Adipocyte (in vitro differentiated cells): ENCODE data around the gene NT5C3B.
"Not testable (repeated sequence)": the region's sequence is repeated elsewhere in the genome, so short reads cannot be mapped to it uniquely, and the experiment has no call there.

Source experiments
- DNase-seq: peaks from one replicate; pipeline ENCODE4 v3.0.0-alpha.2; 2015; ENCODE audit warnings: low read depth
- H3K27me3 ChIP-seq: replicated peaks from 2 replicates; pipeline ENCODE4 v1.7.0; 2013; ENCODE audit warnings: mild to moderate bottlenecking, low read length, moderate library complexity; ENCODE audit not compliant: control insufficient read depth, insufficient read depth
- H3K36me3 ChIP-seq: 2 replicates; pipeline ENCODE4 v1.7.0; 2013; ENCODE audit warnings: low read length, mild to moderate bottlenecking, moderate library complexity; ENCODE audit not compliant: control insufficient read depth, insufficient read depth, severe bottlenecking
- H3K4me1 ChIP-seq: 2 replicates; pipeline ENCODE4 v1.7.0; 2013; ENCODE audit warnings: mild to moderate bottlenecking, low read length, moderate library complexity; ENCODE audit not compliant: control insufficient read depth, insufficient read depth
- H3K4me3 ChIP-seq: 2 replicates; pipeline ENCODE4 v1.7.0; 2013; ENCODE audit warnings: mild to moderate bottlenecking, low read length, moderate library complexity
- H3K9ac ChIP-seq: 2 replicates; pipeline ENCODE4 v1.7.0; 2013; ENCODE audit warnings: mild to moderate bottlenecking, low read length, moderate library complexity
- H3K9me3 ChIP-seq: 2 replicates; pipeline ENCODE4 v1.7.0; 2013; ENCODE audit warnings: mild to moderate bottlenecking, low read length, moderate library complexity; ENCODE audit not compliant: control insufficient read depth

The NT5C3B gene

DNA sequence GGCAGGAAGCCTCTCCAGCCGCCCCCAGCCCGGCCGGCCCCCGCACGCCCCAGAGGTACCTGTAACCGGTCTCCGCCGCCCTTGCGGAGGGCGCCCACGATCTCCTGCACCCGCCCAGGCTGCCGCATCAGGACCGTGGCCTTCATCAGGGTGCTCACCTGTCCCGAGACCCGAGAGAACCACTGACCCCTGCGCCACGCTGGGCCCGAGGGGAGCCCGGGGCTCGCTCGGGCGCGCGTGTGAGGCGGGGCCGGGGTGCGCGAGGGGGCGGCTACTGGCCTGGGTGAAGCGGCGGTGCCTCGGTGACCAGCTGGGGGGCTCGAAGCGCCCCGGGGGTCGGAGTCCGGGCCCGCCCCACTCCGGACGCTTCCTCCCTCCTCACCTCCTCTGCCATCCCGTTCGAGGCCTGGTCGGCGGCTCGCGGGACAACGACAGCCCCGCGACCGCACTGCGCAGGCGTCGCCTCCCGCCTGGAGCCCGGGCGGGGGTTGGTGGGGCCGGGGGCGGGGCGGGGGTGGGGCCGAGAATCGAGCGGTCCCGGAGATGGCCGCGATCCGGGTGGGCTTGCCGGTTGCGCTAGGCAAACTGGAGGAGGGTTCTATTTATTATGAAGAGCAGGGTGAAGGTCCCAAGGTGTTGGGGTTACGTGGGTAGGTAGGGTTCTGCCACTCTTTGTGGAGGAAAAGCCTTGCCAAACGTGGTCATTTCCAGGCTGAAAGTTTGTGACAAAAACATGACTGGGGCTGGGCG is at the start of gene NT5C3B:
Gene NT5C3B, minus strand, starts transcription at position 433 of the 750 bp plus-strand sequence. Its CDS starts 39 bp downstream, at position 394.
- H3K9me3 ChIP-seq, result no peaks in the 10 kb centered on the region
- peaks cover 16% of the 10 kb centered on the region for H3K36me3 ChIP-seq
- H3K9ac ChIP-seq, result peak within 1 kb of the TSS; percentile 90
- no peaks in the 10 kb centered on the region for H3K27me3 ChIP-seq
- H3K4me3 ChIP-seq, result peak within 1 kb of the TSS; percentile 88
- peak; percentile 76 for DNase-seq
- H3K4me1 ChIP-seq, result peaks cover 11% of the 10 kb centered on the region

DNA sequence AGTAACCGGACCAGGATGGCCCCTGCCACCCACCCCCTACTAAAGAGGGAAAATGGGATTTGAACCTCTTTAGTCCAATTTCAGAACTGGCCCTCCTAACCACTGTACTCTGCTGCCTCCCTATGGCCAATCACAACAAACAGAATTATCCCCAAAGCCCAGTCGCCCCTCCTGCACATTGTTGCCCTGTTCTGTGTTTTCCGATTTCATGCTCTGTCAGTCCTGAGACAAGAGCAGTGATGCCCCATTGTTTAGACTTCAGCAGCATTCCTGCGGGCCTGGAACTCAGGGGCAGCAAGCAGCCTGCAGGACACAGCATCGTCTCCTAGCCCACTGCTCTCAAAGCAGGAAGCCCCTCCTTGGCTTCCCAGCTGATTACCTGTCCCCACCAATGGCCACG is 49.7 kb upstream of the NT5C3B start:
- Histone ChIP-seq H3K27me3 (no peaks in the 10 kb centered on the region), H3K4me3 (no peak overlapping the region), H3K36me3 (peaks cover 94% of the 10 kb centered on the region), H3K4me1 (no peaks in the 10 kb centered on the region), H3K9me3 (no peaks in the 10 kb centered on the region), H3K9ac (no peak overlapping the region)
- DNase-seq, result peak; percentile 11

DNA sequence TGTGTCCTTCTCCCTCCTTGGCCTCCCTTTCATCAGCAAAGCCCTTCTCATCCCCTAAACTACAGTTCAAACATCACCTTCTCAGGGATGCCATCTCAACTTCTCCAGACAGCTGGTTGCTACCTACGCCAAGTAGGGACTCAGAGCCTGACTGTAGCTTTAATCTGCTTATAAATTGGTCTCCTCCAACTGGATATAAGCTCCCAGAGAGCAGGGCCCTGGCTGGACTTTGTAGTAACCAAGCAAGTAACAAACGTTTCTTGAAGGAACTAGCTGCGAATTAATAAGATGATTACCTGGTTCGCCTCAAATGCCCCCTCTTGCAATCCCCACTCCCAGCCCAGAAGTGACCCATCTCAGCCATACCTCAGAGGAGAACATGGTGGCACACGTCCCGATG is 46.7 kb upstream of the NT5C3B start:
- no peaks in the 10 kb centered on the region for H3K4me1 ChIP-seq
- no peaks in the 10 kb centered on the region for H3K27me3 ChIP-seq
- H3K9ac ChIP-seq, result no peak overlapping the region
- DNase-seq, result no peak
- H3K4me3 ChIP-seq, result no peak overlapping the region
- H3K9me3 ChIP-seq, result no peaks in the 10 kb centered on the region
- peaks cover 97% of the 10 kb centered on the region for H3K36me3 ChIP-seq

DNA sequence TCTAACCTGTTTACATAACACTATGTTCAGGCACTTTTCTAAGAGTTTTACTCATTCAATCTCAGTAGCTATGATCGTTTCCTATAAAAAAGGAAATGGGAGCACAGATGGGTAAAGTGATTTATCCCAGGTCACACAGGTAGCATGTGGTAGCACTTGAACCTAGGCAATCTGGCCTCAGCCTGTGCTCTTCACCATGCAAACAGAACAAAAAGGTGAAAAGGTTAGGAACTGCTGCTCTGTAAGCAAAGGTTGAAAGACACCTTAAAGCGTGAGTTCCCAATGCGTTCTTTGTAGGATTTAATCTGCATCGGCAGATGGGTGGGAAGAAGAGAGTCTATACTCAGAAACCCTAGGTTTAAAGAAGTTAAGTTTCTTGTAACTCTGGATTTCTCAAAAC is 44.1 kb upstream of the NT5C3B start:
- Histone ChIP-seq H3K9me3 (no peaks in the 10 kb centered on the region), H3K36me3 (peaks cover 85% of the 10 kb centered on the region), H3K4me3 (no peak overlapping the region), H3K27me3 (no peaks in the 10 kb centered on the region), H3K4me1 (no peaks in the 10 kb centered on the region), H3K9ac (no peak overlapping the region)
- no peak for DNase-seq

DNA sequence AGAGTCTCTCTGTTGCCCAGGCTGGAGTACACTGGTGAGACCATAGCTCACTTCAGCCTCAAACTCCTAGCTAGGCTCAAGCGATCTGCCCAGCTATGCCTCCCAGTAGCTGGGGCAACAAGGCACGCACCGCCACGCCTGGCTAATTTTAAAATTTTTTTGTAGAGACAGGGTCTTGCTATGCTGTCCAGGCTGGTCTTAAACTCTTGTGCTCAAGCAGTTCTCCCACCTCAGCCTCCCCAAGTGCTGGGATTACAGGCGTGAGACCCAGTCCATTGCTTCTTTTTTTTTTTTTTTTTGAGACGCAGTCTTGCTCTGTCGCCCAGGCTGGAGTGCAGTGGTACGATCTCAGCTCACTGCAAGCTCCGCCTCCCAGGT is 38.2 kb upstream of the NT5C3B start:
- not testable (repeated sequence) for DNase-seq, H3K9me3 ChIP-seq, H3K9ac ChIP-seq, H3K4me3 ChIP-seq, H3K27me3 ChIP-seq, H3K4me1 ChIP-seq
- H3K36me3 ChIP-seq, result peaks cover 83% of the 10 kb centered on the region

DNA sequence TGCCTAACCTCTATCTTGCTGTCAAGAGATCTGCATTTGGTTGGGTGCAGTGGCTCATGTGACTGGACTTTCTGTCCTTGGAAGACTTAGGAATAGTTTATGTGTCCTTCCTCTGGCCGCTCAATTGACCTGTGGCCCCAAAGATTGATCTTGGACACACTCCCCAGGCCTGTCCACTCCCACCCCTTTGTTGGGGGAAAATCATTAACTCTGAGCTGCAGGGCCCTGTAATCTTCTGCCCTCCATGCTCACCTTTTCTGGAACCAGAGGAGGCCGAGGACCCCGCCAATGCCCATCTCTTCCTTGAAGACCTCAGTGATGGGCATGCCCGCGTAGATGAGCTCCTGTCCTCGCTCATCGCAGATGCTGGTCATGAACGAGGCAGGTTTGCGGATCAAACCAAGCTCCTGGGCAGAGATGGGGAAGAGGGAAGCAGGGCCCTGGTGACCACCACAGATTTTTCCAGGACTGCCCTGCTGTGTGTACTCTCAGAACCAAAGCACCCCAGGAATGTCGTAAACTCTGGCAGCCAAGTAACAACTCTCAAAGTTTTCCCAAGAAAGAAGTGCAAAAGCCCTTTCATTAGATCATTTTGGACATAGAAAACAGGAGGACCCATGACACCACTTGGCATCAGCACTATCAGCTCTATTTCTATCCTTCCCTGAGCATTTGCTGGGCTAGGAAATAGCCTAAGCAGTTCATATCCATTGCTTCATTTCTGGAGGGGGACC is 37.7 kb upstream of the NT5C3B start:
- Histone ChIP-seq H3K9me3 (no peaks in the 10 kb centered on the region), H3K36me3 (peaks cover 83% of the 10 kb centered on the region), H3K9ac (peak overlapping the region; percentile 2), H3K4me1 (peaks cover 7% of the 10 kb centered on the region), H3K27me3 (no peaks in the 10 kb centered on the region), H3K4me3 (no peak overlapping the region)
- no peak for DNase-seq

DNA sequence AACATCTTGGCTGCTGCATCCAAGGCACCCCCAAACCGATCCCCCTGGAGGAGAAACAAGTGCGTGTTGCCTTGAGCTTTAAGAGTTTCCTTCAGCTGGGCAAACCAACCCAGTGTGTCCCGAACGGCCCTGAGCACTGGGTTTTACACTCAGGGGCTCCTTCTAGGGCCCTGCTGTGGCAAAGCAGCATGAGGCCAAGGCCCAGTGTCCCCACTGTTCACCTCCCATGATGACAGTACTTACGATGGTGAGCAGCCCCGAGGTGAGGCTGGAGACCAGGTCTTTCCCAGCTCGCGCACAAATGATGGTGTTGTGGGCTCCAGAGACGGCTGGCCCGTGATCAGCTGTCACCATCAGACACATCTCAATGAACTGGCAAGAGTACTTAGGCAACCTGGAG is 35.8 kb upstream of the NT5C3B start:
- no peaks in the 10 kb centered on the region for H3K27me3 ChIP-seq
- no peak overlapping the region for H3K4me3 ChIP-seq
- DNase-seq, result no peak
- peaks cover 81% of the 10 kb centered on the region for H3K36me3 ChIP-seq
- no peaks in the 10 kb centered on the region for H3K9me3 ChIP-seq
- no peak overlapping the region for H3K9ac ChIP-seq
- H3K4me1 ChIP-seq, result peaks cover 7% of the 10 kb centered on the region

DNA sequence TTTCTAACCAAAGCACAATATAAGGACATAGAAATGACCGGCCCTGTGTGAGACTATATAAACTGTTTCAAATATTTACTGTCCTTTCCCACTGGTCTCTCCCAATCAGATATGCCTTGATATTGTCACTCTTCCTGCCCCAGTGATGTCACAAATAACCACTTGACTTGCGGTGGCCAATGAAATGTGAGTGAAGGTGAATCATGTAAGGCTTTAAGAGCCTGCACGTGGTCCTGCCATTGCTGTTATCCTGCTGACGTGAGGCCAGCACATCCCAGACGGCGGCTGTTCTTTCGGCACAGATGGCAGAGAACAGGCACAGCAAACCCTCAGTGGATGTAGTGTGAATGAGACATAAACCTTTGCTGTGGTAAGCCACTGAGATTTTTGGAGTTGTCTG is 34.6 kb upstream of the NT5C3B start:
- no peak for DNase-seq
- Histone ChIP-seq H3K27me3 (no peaks in the 10 kb centered on the region), H3K4me1 (peaks cover 7% of the 10 kb centered on the region), H3K9ac (no peak overlapping the region), H3K4me3 (no peak overlapping the region), H3K9me3 (no peaks in the 10 kb centered on the region), H3K36me3 (peaks cover 83% of the 10 kb centered on the region)

DNA sequence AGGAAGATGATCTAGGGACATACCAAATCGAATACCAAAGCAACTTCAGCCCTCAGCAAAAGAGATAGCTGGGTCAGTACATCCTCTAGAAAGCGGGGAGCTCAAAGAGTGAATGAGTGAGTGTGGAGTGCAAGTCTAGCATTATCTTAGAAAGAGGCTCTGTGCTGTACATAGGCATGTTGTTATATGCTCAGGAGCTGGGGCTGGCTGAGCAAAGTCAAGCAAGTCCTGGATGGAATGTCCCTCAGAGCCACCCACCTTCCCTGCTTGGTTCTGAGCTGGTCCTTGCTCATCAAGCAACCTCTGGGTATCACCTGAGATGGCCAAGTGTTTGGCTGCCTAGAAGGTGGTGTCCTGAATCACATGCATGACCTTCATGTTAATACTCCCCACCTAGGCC is 34.1 kb upstream of the NT5C3B start:
- peaks cover 7% of the 10 kb centered on the region for H3K4me1 ChIP-seq
- no peak overlapping the region for H3K9ac ChIP-seq
- H3K27me3 ChIP-seq, result no peaks in the 10 kb centered on the region
- H3K36me3 ChIP-seq, result peaks cover 81% of the 10 kb centered on the region
- no peak for DNase-seq
- H3K9me3 ChIP-seq, result no peaks in the 10 kb centered on the region
- H3K4me3 ChIP-seq, result no peak overlapping the region

DNA sequence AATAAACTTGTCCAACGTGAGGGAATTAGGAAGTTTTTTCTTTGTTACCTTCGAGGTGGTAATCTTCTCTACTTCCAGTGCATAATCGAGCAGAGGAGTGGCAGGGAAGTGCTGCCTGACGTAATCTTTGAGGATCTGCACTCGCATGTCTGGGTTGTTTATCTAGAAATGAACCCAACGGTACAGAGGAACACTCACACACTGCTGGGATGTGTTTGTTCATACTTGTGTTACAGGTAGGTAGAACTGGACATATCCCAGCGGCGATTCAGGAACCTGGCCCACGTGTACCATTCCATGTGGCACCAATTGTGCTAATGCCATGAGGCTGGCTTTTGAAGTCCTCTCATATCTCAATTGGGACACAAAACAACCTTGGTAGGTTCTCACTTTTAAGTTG is 33.4 kb upstream of the NT5C3B start:
- no peaks in the 10 kb centered on the region for H3K9me3 ChIP-seq
- peaks cover 77% of the 10 kb centered on the region for H3K36me3 ChIP-seq
- H3K27me3 ChIP-seq, result no peaks in the 10 kb centered on the region
- no peak overlapping the region for H3K4me3 ChIP-seq
- no peak for DNase-seq
- H3K4me1 ChIP-seq, result peaks cover 8% of the 10 kb centered on the region
- peak overlapping the region; percentile 6 for H3K9ac ChIP-seq

DNA sequence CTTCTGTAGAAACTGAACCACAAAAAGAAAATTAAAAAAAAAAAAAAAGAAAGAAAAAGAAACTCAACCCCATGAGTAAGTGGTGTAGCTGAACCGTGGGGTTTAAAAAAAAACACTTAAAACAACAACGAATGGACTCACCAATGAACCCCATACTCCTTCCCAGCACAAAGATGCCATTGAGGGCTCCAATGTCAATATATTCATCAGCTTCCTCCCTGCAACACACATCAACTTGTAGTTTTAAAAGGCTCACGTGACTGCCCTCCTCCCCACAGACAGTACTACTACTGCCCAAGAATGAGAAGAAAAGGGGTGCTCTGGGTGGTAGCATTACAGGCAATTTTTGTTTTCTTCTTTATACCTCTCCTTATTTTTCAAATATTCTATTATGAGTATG is 32.5 kb upstream of the NT5C3B start:
- no peaks in the 10 kb centered on the region for H3K27me3 ChIP-seq
- H3K9ac ChIP-seq, result no peak overlapping the region
- no peak overlapping the region for H3K4me3 ChIP-seq
- no peaks in the 10 kb centered on the region for H3K9me3 ChIP-seq
- no peak for DNase-seq
- peaks cover 71% of the 10 kb centered on the region for H3K36me3 ChIP-seq
- peaks cover 11% of the 10 kb centered on the region for H3K4me1 ChIP-seq
